HG03196 (cell line): ENCODE measurements around the gene SEMA5A.

Source experiments
- ATAC-seq: cut with Tn5 transposase; IDR thresholded peaks from one replicate; pipeline ENCODE4 v1.9.1; 2021; ENCODE audit not compliant: unreplicated experiment

The SEMA5A gene

DNA sequence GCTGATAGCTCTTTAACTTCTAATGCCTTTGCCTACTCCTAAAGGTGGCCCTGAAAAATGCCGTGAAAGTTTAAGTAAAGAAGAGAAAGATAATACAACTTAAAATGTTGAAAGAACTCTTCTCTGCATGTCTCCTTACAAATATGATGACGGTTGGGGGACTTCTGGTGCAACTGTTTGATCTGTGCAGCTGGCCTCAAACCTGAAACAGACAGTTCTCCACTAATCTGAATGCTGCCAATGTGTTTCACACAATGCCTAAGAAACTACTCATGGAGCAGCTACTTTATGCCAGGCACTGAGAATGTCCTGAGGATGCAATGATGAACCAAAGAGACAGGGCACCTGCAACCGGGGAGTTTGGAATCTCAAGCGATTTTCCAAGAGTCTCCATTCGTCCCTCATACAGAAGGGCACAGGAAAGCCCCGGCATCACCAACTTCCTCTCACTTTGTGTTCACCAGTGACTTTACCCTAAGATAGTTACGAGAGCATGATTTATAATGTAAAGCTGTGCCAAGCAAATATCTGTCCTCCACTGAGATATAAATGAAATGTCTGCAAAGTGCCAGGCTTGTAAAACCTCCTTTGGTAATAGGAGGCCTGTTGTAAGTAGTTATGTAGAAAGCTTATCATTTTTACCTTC lies 455.4 kb downstream of the SEMA5A start:
- ATAC-seq = no peak

- no peak for ATAC-seq
Measured at GRCh38 chr5:9089893-9090292, 456.0 kb downstream of the SEMA5A start.

- no peak for ATAC-seq
Measured at GRCh38 chr5:9082996-9083395, 462.9 kb downstream of the SEMA5A start.

GRCh38 chr5:9072701-9073100 lies 473.2 kb downstream of the SEMA5A start:
- no peak for ATAC-seq

- no peak for ATAC-seq
Measured at GRCh38 chr5:9071524-9071923, 474.4 kb downstream of the SEMA5A start.

GRCh38 chr5:9071074-9071473 lies 474.8 kb downstream of the SEMA5A start:
- ATAC-seq = no peak

GRCh38 chr5:9069650-9070049 lies 476.2 kb downstream of the SEMA5A start:
- ATAC-seq = no peak

DNA sequence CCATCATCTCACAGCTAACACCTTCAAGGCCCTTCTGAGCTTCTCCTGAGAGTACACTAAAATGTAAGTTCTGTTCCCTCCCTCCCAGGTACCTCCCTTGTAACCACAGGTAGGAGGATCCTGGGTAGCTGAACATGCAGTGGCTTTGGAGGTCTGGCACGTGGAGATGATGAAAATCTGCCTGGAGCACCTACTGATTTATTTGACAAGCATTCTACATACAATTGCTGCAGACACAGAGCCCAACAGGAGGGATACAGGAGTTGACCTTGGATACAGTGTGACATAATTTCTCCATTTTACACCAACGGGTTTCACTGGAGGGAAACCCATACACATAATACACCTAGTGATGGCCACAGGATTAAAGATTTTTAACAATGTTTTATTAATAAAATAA lies 478.7 kb downstream of the SEMA5A start:
- ATAC-seq = no peak

GRCh38 chr5:9066349-9066748 lies 479.5 kb downstream of the SEMA5A start:
- no peak for ATAC-seq

GRCh38 chr5:9063615-9064245 lies 482.1 kb downstream of the SEMA5A start:
- ATAC-seq = no peak

- no peak for ATAC-seq
Measured at GRCh38 chr5:9062873-9063272, 483.0 kb downstream of the SEMA5A start.

GRCh38 chr5:9059920-9060691 lies 485.8 kb downstream of the SEMA5A start:
- ATAC-seq = no peak

DNA sequence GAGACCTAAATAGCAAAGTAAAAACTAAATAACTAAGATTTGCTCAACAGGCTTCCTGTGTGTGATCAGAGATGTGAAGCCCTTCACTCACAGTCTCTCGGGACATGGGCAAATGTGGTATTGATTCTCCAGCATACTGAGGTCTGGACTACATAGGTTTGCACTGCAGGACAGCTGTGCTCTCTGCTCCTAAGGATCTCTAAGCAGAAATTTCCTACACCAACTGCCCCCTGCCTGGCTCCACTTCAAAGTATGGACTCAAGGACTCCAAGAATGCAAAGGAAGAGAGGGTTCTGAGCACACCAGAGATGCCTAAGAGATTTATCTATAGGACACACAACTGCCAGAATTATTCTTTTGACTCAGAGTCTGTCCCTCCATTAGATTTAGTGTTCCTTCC lies 487.2 kb downstream of the SEMA5A start:
- no peak for ATAC-seq

GRCh38 chr5:9058161-9058560 lies 487.7 kb downstream of the SEMA5A start:
- ATAC-seq = no peak

- no peak for ATAC-seq
Measured at GRCh38 chr5:9057406-9058000, 488.4 kb downstream of the SEMA5A start.

- no peak for ATAC-seq
Measured at GRCh38 chr5:9056046-9056445, 489.8 kb downstream of the SEMA5A start.

DNA sequence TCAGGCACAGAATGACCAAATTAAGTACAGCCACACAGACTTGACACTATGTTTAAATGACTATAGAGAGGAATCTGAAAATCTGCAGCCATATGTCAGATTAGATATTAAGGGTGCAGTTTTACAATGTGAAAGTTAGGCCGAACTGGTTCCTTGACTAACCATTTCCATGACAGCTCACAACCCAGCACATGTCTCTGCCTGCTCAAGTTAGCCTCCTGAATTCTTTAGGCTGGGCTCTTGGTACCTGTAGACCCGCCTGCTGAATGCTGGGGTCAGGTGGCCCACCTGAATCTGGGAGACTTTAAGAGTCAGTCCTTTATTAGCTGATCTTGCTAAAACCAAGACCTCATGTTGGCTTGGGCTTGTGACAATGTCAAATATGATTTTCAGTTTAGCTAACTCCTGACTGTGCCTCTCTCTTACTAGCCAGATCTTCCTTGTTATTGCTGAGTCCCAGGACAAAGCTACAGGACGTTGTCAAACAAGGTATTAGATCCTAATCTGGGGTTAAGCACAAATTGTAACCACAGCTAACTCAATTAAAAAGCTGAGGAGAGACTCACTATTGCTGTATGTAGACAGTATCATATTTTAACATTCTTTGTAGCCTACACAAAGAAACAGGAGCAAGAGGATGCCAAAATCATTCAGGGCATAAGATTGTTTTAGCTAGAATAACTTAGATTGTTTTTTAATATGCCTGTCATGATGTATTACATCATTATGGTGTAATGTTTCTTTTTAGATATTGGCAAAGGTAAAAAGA lies 490.9 kb downstream of the SEMA5A start:
- no peak for ATAC-seq

DNA sequence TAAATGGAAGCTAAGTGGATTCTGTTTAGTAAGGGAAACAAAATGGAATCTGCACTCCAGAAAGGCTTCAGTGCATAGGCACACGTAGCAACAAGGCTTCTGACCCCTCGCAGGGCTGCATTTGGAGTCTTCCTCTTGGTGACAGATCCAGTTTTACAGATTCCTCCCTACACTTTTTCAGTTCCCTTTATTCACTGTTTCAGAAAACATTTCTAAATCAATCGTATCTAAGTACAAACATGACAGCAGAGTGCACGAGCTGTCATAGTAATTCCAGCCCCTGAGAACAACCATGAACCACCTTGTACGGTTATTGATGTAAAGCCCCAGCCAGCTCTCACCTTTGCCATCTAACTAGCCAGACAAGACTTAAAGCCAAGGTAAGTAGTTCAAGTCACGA lies 491.6 kb downstream of the SEMA5A start:
- ATAC-seq = no peak

DNA sequence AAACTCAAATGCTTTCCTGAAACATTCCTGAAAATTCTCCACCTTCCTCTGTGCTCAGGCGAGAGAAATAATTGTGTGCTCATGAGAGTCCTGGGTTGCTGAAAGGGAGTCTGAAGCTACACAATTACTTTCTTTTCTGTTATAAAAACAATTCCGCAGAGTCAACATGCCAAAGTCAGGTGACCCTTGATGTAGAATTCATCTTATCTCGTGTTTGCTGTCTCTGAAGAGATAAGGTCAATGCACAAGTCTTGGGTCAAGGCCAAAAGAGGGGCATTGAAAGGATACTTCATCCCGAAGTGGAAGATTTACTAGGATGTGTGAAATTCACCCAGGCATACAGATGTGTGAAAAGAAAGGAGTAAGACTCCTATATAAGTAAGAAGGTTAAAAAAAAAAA lies 493.5 kb downstream of the SEMA5A start:
- ATAC-seq = no peak

GRCh38 chr5:9051779-9052178 lies 494.1 kb downstream of the SEMA5A start:
- ATAC-seq = no peak

DNA sequence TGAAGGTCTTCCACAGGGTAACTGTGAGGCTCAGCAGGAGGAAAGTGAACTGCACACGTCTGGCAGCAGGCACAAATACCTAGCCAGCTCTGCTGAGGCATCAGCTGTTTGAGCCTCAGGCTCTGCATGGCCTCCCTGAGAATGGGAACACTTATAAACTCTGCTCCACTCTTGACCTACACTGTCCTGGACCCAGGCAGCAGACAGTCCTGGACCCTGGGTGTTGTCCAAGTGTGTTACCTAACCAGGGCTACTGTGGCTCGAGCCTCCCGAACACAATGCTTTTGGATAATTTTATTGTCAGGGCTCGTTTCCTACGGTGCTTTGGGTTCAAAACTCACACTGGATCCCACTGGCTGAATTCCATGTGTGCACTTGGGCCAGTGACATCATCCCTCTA lies 497.9 kb downstream of the SEMA5A start:
- no peak for ATAC-seq
